Calu3 (cell line): ENCODE results near the gene CCDC174. TPM values are rescaled to one million over a fixed set of nuclear protein-coding genes. Genes with fewer than 3 reads are reported as not detected.

Experiments used
- BruUV-seq: library from RNA; stranded (reverse); fragments of 400-500 nt; replicated peaks from 2 replicates; lab custom pipeline; 2021; lab: Mats Ljungman, UMichigan
- CTCF ChIA-PET: fragments of 300-600 bp; sonication (Branson Sonifier 250); formaldehyde crosslinking; loops from one replicate; lab custom pipeline; 2022; ENCODE audit warnings: antibody characterized with exemption; lab: Charles Lee
- DNase-seq: peaks from one replicate; pipeline ENCODE4 v3.0.0; 2022
- H3K27ac Mint-ChIP-seq: one replicate; pipeline ENCODE4 v1.8.0; 2022; ENCODE audit warnings: mixed read lengths; ENCODE audit not compliant: unreplicated experiment
- H3K27me3 Mint-ChIP-seq: one replicate; pipeline ENCODE4 v1.8.0; 2022; ENCODE audit warnings: mixed read lengths; ENCODE audit not compliant: unreplicated experiment
- H3K36me3 Mint-ChIP-seq: one replicate; pipeline ENCODE4 v1.8.0; 2022; ENCODE audit warnings: mild to moderate bottlenecking, moderate library complexity, mixed read lengths; ENCODE audit not compliant: insufficient read depth, unreplicated experiment
- H3K4me1 Mint-ChIP-seq: one replicate; pipeline ENCODE4 v1.8.0; 2022; ENCODE audit warnings: mild to moderate bottlenecking, low read depth, mixed read lengths; ENCODE audit not compliant: unreplicated experiment
- H3K4me3 Mint-ChIP-seq: one replicate; pipeline ENCODE4 v1.8.0; 2022; ENCODE audit warnings: mild to moderate bottlenecking, low read depth, moderate library complexity, mixed read lengths; ENCODE audit not compliant: unreplicated experiment
- H3K9me3 Mint-ChIP-seq: one replicate; pipeline ENCODE4 v1.8.0; 2022; ENCODE audit warnings: low read depth, mixed read lengths; ENCODE audit not compliant: unreplicated experiment
- intact Hi-C: fragments of 100-400 bp; cut with micrococcal nuclease; formaldehyde crosslinking; loops from one replicate; pipeline ENCODE4 v1.10.0; 2022; ENCODE audit not compliant: unreplicated experiment
- total RNA-seq: library from RNA; stranded (reverse); gene quantifications from 2 replicates; pipeline ENCODE4 v1.2.3, GENCODE V29; 2022
- TF ChIP-seq, protein P1 (sequence below): fragments of 200-600 bp; IDR thresholded peaks from one replicate; pipeline ENCODE4 v1.8.0; 2022; ENCODE audit warnings: antibody characterized with exemption; ENCODE audit not compliant: unreplicated experiment

The CCDC174 gene
- total RNA-seq, 1 experiment from 2014 or later = 17.9 TPM

- CTCF ChIA-PET = no interaction called here
- H3K4me1 Mint-ChIP-seq = no peaks in the 10 kb centered on the region
- intact Hi-C loops = no loop called here
- peaks cover 9% of the 10 kb centered on the region for H3K27me3 Mint-ChIP-seq
- no peak overlapping the region for H3K27ac Mint-ChIP-seq
- peaks cover 9% of the 10 kb centered on the region for H3K36me3 Mint-ChIP-seq
- no peaks in the 10 kb centered on the region for H3K9me3 Mint-ChIP-seq
- TF ChIP-seq, protein P1, sequence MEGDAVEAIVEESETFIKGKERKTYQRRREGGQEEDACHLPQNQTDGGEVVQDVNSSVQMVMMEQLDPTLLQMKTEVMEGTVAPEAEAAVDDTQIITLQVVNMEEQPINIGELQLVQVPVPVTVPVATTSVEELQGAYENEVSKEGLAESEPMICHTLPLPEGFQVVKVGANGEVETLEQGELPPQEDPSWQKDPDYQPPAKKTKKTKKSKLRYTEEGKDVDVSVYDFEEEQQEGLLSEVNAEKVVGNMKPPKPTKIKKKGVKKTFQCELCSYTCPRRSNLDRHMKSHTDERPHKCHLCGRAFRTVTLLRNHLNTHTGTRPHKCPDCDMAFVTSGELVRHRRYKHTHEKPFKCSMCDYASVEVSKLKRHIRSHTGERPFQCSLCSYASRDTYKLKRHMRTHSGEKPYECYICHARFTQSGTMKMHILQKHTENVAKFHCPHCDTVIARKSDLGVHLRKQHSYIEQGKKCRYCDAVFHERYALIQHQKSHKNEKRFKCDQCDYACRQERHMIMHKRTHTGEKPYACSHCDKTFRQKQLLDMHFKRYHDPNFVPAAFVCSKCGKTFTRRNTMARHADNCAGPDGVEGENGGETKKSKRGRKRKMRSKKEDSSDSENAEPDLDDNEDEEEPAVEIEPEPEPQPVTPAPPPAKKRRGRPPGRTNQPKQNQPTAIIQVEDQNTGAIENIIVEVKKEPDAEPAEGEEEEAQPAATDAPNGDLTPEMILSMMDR = no peak
- BruUV-seq = no TSS peak
- no peak for DNase-seq
- no peak overlapping the region for H3K4me3 Mint-ChIP-seq
These were observed 26.5 kb downstream of the CCDC174 start for GRCh38 chr3:14678015-14678503.

- no TSS peak for BruUV-seq
- H3K36me3 Mint-ChIP-seq = no peaks in the 10 kb centered on the region
- no peaks in the 10 kb centered on the region for H3K9me3 Mint-ChIP-seq
- no peak overlapping the region for H3K27ac Mint-ChIP-seq
- CTCF ChIA-PET = no interaction called here
- intact Hi-C loops = no loop called here
- DNase-seq = no peak
- H3K4me3 Mint-ChIP-seq = no peak overlapping the region
- TF ChIP-seq, protein P1 = no peak
- H3K4me1 Mint-ChIP-seq = no peaks in the 10 kb centered on the region
- H3K27me3 Mint-ChIP-seq = peaks cover 12% of the 10 kb centered on the region
These were observed 28.6 kb downstream of the CCDC174 start for GRCh38 chr3:14680115-14680514.

- H3K4me3 Mint-ChIP-seq = no peak overlapping the region
- CTCF ChIA-PET = no interaction called here
- intact Hi-C loops = no loop called here
- TF ChIP-seq, protein P1 = no peak
- BruUV-seq = no TSS peak
- no peaks in the 10 kb centered on the region for H3K9me3 Mint-ChIP-seq
- H3K27me3 Mint-ChIP-seq = peaks cover 12% of the 10 kb centered on the region
- no peaks in the 10 kb centered on the region for H3K36me3 Mint-ChIP-seq
- H3K27ac Mint-ChIP-seq = no peak overlapping the region
- DNase-seq = no peak
- H3K4me1 Mint-ChIP-seq = no peaks in the 10 kb centered on the region
These were observed 29.2 kb downstream of the CCDC174 start for GRCh38 chr3:14680716-14681115.

DNA sequence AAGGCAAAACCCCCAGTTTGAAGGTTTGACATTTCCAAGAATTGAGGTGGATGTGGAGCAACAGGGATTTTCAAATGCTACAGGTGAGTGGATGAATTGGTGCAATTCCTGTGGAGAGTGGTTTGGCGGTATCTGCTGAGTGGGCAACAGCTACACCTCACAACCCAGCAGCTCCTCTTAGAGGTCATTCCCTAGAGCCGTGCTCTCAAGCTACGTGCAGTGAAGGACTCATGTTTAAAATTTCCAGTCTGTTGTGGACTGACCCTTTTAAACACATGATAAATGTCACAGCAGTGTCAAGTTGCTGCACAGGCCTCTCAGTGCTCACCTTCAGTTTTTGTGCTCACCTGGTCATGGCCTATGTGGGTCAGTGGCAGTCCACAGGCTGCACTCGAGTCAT is 32.9 kb downstream of the CCDC174 start:
- intact Hi-C loops = no loop called here
- TF ChIP-seq, protein P1 = no peak
- BruUV-seq = no TSS peak
- CTCF ChIA-PET = no interaction called here
- Mint-ChIP-seq H3K27me3 (peaks cover 33% of the 10 kb centered on the region), H3K36me3 (no peaks in the 10 kb centered on the region), H3K9me3 (no peaks in the 10 kb centered on the region), H3K4me1 (no peaks in the 10 kb centered on the region), H3K4me3 (no peak overlapping the region), H3K27ac (no peak overlapping the region)
- no peak for DNase-seq
